DOHH2 (cell line): ENCODE measurements around the gene EPHA6.
"Not testable (repeated sequence)": the region's sequence is repeated elsewhere in the genome, so short reads cannot be mapped to it uniquely, and the experiment has no call there.

ENCODE experiments used
- H3F3A ChIP-seq: fragments of 200-600 bp; sonication (generic), shearing (Covaris generic); 2 replicates; pipeline ENCODE4 v1.6.0; 2016; ENCODE audit warnings: antibody characterized with exemption, mild to moderate bottlenecking; ENCODE audit not compliant: control insufficient read depth, insufficient read depth
- H3K27ac ChIP-seq: fragments of 200-600 bp; sonication (generic); 2 replicates; pipeline ENCODE4 v1.5.1; 2014; ENCODE audit warnings: low read depth, mild to moderate bottlenecking, low read length, moderate library complexity
- H3K27me3 ChIP-seq: fragments of 200-600 bp; sonication (generic); 2 replicates; pipeline ENCODE4 v1.6.1; 2014; ENCODE audit warnings: mild to moderate bottlenecking, low read length, mixed read lengths; ENCODE audit not compliant: control insufficient read depth
- H3K36me3 ChIP-seq: fragments of 200-600 bp; sonication (generic); 2 replicates; pipeline ENCODE4 v1.6.1; 2014; ENCODE audit warnings: mild to moderate bottlenecking, low read length, moderate library complexity, mixed read lengths; ENCODE audit not compliant: control insufficient read depth
- H3K4me1 ChIP-seq: fragments of 200-600 bp; sonication (generic); 2 replicates; pipeline ENCODE4 v1.6.1; 2014; ENCODE audit warnings: mild to moderate bottlenecking, low read length, mixed read lengths; ENCODE audit not compliant: control insufficient read depth
- H3K4me2 ChIP-seq: fragments of 200-600 bp; sonication (generic); 2 replicates; pipeline ENCODE4 v1.6.0; 2014; ENCODE audit warnings: mild to moderate bottlenecking, low read length, moderate library complexity
- H3K4me3 ChIP-seq: fragments of 200-600 bp; sonication (generic); 2 replicates; pipeline ENCODE4 v1.5.1; 2014; ENCODE audit warnings: mild to moderate bottlenecking, low read length, mixed read lengths
- H3K79me2 ChIP-seq: fragments of 200-600 bp; sonication (generic); 2 replicates; pipeline ENCODE4 v1.6.1; 2014; ENCODE audit warnings: mild to moderate bottlenecking, low read length, mixed read lengths; ENCODE audit not compliant: control insufficient read depth
- H3K9me2 ChIP-seq: fragments of 200-600 bp; sonication (generic); replicated peaks from 2 replicates; pipeline ENCODE4 v1.6.1; 2014; ENCODE audit warnings: mild to moderate bottlenecking, low read length, mixed read lengths; ENCODE audit not compliant: control insufficient read depth
- H3K9me3 ChIP-seq: fragments of 200-600 bp; sonication (generic); 2 replicates; pipeline ENCODE4 v1.6.1; 2014; ENCODE audit warnings: antibody characterized with exemption, low read length, mixed read lengths; ENCODE audit not compliant: control insufficient read depth, insufficient read depth
- H4K20me1 ChIP-seq: fragments of 200-600 bp; sonication (generic); 2 replicates; pipeline ENCODE4 v1.6.0; 2014; ENCODE audit warnings: low read depth, mild to moderate bottlenecking, antibody characterized with exemption, low read length, moderate library complexity; ENCODE audit not compliant: control insufficient read depth, insufficient read depth
- EZH2phosphoT487 ChIP-seq: fragments of 200-600 bp; sonication (generic); IDR thresholded peaks from 2 replicates; pipeline ENCODE4 v1.6.1; 2017; ENCODE audit warnings: borderline replicate concordance, mild to moderate bottlenecking, antibody characterized with exemption, low read length, moderate library complexity, mixed read lengths
- TF ChIP-seq, protein P1 (sequence below): fragments of 200-600 bp; sonication (generic); IDR thresholded peaks from one replicate; pipeline ENCODE4 v1.5.1; 2014; ENCODE audit warnings: antibody characterized with exemption, mild to moderate bottlenecking, low read depth, low read length; ENCODE audit not compliant: poor library complexity, severe bottlenecking

Gene EPHA6

DNA sequence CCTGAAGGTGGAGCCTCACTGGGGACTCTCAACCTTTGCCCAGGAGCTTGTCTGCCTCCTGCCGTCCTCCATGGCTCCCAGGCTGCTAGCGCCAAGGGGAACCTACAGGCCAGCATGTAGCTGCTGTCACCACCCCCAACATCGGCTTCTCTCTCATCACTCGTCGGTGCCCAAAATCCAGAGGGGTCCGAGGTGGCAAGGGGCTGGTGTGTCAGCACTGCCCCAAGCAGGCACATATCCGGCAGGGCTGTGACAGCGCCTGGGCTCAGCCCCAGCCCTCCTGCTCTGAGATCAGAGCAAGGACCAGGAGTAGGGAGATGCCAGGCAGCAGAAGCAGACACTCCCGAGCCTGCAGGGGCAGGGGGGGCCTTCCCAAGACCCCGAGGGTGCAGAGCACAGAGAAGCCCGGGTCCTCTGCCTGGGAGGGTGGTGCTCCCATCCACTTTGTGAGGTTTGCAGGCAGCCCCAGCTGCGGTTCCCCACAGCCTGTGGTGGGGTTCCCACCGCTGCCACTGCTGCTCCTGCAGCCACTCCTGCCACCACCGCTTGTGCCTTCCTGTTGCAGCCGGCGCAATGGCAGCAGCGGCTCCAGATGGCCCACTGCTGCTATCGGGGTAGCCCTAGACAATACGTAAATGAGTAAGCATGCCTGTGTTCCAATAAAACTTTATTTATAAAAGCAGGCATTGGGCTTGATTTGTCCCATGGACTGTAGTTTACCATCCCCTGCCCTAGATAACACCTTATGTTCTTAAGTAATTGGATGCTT, 451.0 kb downstream of the EPHA6 start:
- no peaks in the 10 kb centered on the region for H3F3A ChIP-seq
- H4K20me1 ChIP-seq: no peaks in the 10 kb centered on the region
- H3K27ac ChIP-seq: no peak overlapping the region
- no peaks in the 10 kb centered on the region for H3K36me3 ChIP-seq
- TF ChIP-seq EZH2phosphoT487: no peak
- TF ChIP-seq, protein P1, sequence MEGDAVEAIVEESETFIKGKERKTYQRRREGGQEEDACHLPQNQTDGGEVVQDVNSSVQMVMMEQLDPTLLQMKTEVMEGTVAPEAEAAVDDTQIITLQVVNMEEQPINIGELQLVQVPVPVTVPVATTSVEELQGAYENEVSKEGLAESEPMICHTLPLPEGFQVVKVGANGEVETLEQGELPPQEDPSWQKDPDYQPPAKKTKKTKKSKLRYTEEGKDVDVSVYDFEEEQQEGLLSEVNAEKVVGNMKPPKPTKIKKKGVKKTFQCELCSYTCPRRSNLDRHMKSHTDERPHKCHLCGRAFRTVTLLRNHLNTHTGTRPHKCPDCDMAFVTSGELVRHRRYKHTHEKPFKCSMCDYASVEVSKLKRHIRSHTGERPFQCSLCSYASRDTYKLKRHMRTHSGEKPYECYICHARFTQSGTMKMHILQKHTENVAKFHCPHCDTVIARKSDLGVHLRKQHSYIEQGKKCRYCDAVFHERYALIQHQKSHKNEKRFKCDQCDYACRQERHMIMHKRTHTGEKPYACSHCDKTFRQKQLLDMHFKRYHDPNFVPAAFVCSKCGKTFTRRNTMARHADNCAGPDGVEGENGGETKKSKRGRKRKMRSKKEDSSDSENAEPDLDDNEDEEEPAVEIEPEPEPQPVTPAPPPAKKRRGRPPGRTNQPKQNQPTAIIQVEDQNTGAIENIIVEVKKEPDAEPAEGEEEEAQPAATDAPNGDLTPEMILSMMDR: no peak
- H3K4me1 ChIP-seq: no peaks in the 10 kb centered on the region
- H3K4me3 ChIP-seq: no peak overlapping the region
- H3K4me2 ChIP-seq: no peak overlapping the region
- H3K9me2 ChIP-seq: no peaks in the 10 kb centered on the region
- H3K79me2 ChIP-seq: no peaks in the 10 kb centered on the region
- no peaks in the 10 kb centered on the region for H3K27me3 ChIP-seq
- no peaks in the 10 kb centered on the region; the same call in 1 of the 2 replicates for H3K9me3 ChIP-seq

DNA sequence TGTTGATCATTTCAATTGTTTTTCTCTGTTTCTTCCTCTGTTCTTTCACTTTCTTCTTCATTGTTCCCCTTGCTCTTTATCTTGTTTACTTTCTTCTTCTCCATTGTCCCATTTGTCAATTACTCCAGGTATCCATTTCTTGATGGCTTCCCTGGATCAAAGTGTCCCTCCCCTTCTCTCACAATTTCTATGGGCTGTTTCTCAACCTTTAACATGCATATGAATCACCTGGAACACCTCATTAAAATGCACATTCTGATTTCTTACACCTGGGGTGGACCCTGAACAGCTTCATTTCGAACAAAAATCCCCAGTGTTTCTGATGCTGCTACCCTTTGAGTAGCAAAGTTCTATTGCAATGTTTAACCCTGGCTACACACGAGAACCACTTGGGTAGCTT, 454.8 kb downstream of the EPHA6 start:
- no peak overlapping the region for H3K4me2 ChIP-seq
- H3K36me3 ChIP-seq: no peaks in the 10 kb centered on the region
- no peak overlapping the region for H3K4me3 ChIP-seq
- H3K27me3 ChIP-seq: no peaks in the 10 kb centered on the region
- no peak for TF ChIP-seq EZH2phosphoT487
- TF ChIP-seq, protein P1: no peak
- no peaks in the 10 kb centered on the region for H3F3A ChIP-seq
- no peaks in the 10 kb centered on the region for H3K79me2 ChIP-seq
- no peaks in the 10 kb centered on the region for H3K9me3 ChIP-seq
- no peaks in the 10 kb centered on the region for H4K20me1 ChIP-seq
- no peak overlapping the region for H3K27ac ChIP-seq
- no peaks in the 10 kb centered on the region for H3K4me1 ChIP-seq
- no peaks in the 10 kb centered on the region for H3K9me2 ChIP-seq

DNA sequence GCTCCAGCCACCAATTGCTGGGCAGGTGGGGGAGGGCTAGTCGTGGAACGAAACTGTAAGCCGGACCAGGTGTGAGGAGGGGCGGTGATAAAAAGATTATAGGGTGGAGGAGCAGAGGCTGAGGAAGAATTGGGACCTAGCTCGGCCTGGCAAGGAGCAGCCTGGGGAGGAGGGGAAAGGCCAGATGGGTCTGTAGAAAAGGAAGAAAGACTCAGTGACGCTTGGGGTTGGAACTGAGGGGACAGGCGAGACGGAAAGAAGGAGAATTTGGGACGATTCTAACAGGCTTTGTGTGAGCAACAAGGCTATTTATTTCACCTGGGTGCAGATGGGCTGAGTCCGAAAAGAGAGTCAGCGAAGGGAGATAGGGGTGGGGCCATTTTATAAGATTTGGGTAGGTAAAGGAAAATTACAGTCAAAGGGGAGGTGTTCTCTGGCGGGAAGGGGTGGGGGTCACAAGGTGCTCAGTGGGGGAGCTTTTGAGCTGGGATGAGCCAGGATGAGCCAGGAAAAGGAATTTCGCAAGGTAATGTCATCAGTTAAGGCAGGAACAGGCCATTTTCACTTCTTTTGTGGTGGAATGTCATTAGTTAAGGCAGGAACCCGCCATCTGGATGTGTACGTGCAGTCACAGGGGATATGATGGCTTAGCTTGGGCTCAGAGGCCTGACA, 462.6 kb downstream of the EPHA6 start:
- H3K79me2 ChIP-seq, H3K27ac ChIP-seq, H3K9me2 ChIP-seq, H3K36me3 ChIP-seq, H4K20me1 ChIP-seq, H3K4me1 ChIP-seq, H3K4me3 ChIP-seq, H3F3A ChIP-seq, H3K9me3 ChIP-seq, H3K4me2 ChIP-seq, H3K27me3 ChIP-seq: not testable (repeated sequence)

DNA sequence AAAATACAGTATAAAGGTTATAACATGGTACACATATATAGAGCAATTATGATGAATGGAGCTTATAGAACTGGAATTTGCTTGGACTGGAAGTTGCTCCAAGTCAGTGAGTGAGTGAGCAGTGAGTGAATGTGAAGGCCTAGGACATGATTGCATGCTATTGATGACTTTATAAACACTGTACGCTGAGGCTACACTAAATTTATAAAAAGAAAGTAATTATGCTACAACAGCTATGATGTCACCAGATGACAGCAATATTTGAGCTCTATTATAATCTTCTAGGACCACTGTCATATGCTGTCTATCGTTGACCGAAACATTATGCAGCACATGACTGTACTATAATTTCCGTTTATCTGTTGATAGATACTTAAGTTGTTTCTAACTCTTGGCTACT, 463.3 kb downstream of the EPHA6 start:
- H3K9me2 ChIP-seq: no peaks in the 10 kb centered on the region
- no peaks in the 10 kb centered on the region for H3K36me3 ChIP-seq
- no peak for TF ChIP-seq EZH2phosphoT487
- TF ChIP-seq, protein P1: no peak
- H4K20me1 ChIP-seq: no peaks in the 10 kb centered on the region
- H3K27ac ChIP-seq: no peak overlapping the region
- H3K79me2 ChIP-seq: no peaks in the 10 kb centered on the region
- no peaks in the 10 kb centered on the region for H3K9me3 ChIP-seq
- no peaks in the 10 kb centered on the region for H3F3A ChIP-seq
- no peaks in the 10 kb centered on the region for H3K4me1 ChIP-seq
- no peak overlapping the region for H3K4me3 ChIP-seq
- H3K4me2 ChIP-seq: no peak overlapping the region
- H3K27me3 ChIP-seq: no peaks in the 10 kb centered on the region
